Measurements from ENCODE around the gene FNDC3B. TPM values are rescaled to one million over a fixed set of nuclear protein-coding genes. Genes with fewer than 3 reads are reported as not detected.

The FNDC3B gene
- total RNA-seq, 1 donor from 2014 or later, result 71.3 TPM

DNA sequence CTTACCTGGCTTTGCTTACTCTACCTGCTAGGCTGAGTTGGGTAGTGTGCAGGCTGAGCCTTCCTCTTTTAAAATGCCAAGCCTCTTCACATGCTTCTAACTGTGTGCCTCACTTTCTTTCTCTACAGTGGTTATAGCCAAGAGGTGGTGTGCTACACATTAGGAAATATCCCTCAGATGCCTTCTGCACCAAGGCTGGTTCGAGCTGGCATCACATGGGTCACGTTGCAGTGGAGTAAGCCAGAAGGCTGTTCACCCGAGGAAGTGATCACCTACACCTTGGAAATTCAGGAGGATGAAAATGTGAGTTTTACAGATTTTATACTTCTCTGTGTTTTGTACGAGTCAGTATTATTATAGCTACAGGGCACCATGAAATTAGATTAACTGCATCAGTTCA lies 291.0 kb downstream of the FNDC3B start:
- no peak for DNase-seq (ENCODE audit: low read depth)
- Histone ChIP-seq H3K36me3 (ENCODE audit: control insufficient read depth, insufficient read depth, low read length) (peaks cover 1% of the 10 kb centered on the region), H3K27me3 (ENCODE audit: control insufficient read depth, insufficient read depth, low read length) (no peaks in the 10 kb centered on the region), H3K4me3 (ENCODE audit: low read depth, low read length) (no peak overlapping the region)
- TF ChIP-seq, protein P1, sequence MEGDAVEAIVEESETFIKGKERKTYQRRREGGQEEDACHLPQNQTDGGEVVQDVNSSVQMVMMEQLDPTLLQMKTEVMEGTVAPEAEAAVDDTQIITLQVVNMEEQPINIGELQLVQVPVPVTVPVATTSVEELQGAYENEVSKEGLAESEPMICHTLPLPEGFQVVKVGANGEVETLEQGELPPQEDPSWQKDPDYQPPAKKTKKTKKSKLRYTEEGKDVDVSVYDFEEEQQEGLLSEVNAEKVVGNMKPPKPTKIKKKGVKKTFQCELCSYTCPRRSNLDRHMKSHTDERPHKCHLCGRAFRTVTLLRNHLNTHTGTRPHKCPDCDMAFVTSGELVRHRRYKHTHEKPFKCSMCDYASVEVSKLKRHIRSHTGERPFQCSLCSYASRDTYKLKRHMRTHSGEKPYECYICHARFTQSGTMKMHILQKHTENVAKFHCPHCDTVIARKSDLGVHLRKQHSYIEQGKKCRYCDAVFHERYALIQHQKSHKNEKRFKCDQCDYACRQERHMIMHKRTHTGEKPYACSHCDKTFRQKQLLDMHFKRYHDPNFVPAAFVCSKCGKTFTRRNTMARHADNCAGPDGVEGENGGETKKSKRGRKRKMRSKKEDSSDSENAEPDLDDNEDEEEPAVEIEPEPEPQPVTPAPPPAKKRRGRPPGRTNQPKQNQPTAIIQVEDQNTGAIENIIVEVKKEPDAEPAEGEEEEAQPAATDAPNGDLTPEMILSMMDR (IDR thresholded peaks at IDR 0.05; ENCODE audit: insufficient read depth, low read length, poor library complexity, severe bottlenecking), result no peak

DNA sequence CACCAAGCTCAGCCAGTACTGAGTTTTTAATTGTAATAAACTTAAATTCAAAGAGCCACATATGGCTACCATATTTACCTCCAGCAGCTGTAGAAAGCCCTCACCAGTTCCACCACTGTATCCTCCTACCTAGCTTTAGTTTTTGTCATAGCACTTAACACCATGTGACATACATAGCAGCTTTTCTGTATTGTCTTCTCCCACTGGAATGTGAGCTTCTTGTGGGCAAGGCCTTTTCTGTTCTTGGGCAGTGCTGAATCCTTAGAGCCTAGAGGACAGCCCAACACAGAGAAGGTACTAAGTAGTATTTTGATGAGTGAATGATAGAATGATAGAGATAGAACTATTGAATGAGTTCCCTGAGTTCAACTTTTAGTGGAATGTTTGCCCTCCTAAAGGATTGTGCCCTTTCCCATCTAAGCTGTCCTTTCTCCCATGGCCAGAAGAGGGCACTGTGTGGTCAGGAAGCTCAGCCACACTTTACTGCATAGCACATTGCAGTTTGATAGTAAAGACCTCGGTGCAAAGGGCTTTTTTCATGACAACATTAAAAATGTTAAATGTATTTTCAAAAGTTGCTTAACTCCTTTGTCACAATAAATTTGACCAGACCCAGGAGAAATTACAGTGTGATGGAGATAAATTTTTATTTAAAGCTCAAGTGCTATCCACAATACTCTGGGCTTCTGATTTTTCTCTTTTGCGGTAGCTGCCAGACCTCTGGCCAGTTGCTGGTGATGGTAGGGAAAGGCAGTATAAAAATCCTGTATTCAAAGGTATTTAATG lies 293.1 kb downstream of the FNDC3B start:
- Histone ChIP-seq H3K4me3 (ENCODE audit: low read depth, low read length) (no peak overlapping the region), H3K27me3 (ENCODE audit: control insufficient read depth, insufficient read depth, low read length) (no peaks in the 10 kb centered on the region), H3K36me3 (ENCODE audit: control insufficient read depth, insufficient read depth, low read length) (peaks cover 1% of the 10 kb centered on the region)
- TF ChIP-seq, protein P1 (IDR thresholded peaks at IDR 0.05; ENCODE audit: insufficient read depth, low read length, poor library complexity, severe bottlenecking), result peak; percentile 94
- DNase-seq (ENCODE audit: low read depth), result no peak

DNA sequence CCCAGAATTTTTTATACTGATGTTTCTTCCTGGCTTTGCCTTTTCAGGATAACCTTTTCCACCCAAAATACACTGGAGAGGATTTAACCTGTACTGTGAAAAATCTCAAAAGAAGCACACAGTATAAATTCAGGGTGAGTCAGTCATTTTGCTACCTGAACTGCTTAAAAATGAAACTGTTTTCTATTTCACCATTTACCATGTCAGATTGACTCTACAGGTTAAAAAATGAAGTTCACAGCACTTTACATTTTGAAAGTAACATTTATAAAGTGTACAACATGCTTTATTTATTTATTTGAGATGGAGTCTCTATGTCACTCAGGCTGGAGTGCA lies 293.6 kb downstream of the FNDC3B start:
- Histone ChIP-seq H3K4me3 (ENCODE audit: low read depth, low read length) (no peak overlapping the region), H3K36me3 (ENCODE audit: control insufficient read depth, insufficient read depth, low read length) (peaks cover 2% of the 10 kb centered on the region), H3K27me3 (ENCODE audit: control insufficient read depth, insufficient read depth, low read length) (no peaks in the 10 kb centered on the region)
- TF ChIP-seq, protein P1 (IDR thresholded peaks at IDR 0.05; ENCODE audit: insufficient read depth, low read length, poor library complexity, severe bottlenecking), result no peak
- no peak for DNase-seq (ENCODE audit: low read depth)

DNA sequence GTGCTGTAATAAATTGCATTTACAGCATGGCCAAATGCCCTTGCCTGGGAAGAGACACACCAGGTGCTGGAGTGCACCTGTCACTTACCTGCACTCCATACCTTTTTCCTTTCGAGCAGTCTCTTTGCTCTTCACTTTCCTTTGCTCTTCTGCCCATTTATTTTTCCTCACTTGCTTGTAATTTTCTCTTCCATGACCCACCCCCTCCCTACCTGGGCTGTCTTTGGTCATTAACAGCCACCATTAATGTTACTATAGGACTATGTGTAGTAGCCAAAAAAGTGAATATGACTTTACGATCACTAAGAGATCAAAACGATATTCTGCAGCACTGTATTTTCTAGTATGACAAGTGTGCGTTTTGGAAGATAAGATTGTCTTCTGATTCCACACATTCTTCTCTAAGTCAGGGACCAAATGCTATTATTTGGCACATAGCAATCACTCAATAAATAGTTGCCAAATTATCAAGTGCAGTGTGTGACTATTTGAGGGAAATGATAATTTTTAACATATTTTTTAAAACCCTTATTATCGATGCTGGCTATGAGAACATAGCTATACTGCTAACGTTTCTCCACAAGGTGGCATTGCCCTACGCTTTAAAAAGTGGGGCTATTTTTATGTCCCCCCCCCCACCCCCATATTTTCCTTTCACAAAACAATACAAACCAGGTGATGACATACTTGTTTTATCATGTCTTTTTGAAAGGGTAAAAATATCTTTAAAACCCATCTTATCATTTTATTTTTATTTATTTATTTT lies 294.5 kb downstream of the FNDC3B start:
- Histone ChIP-seq H3K27me3 (ENCODE audit: control insufficient read depth, insufficient read depth, low read length) (no peaks in the 10 kb centered on the region), H3K4me3 (ENCODE audit: low read depth, low read length) (no peak overlapping the region), H3K36me3 (ENCODE audit: control insufficient read depth, insufficient read depth, low read length) (peaks cover 2% of the 10 kb centered on the region)
- TF ChIP-seq, protein P1 (IDR thresholded peaks at IDR 0.05; ENCODE audit: insufficient read depth, low read length, poor library complexity, severe bottlenecking), result peak; percentile 13
- no peak for DNase-seq (ENCODE audit: low read depth)

DNA sequence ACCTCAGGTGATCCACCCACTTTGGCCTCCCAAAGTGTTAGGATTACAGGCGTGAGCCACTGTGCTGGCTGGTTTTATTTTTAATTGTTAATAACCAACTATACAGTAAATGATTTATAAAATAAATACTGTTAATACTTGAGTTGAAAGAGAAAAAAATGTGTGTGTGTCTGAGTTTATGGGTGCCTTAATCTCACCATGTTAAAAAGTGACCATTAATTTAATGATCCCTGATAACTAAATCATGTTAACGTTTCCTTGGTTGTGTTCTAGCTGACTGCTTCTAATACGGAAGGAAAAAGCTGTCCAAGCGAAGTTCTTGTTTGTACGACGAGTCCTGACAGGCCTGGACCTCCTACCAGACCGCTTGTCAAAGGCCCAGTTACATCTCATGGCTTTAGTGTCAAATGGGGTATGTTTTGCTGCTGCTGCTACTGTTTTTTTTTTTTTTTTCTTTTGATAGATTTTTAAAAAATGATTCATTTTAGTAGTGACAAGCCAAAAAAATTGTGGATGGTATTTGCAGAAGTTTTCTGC lies 295.4 kb downstream of the FNDC3B start:
- Histone ChIP-seq H3K36me3 (ENCODE audit: control insufficient read depth, insufficient read depth, low read length) (peaks cover 1% of the 10 kb centered on the region), H3K27me3 (ENCODE audit: control insufficient read depth, insufficient read depth, low read length) (no peaks in the 10 kb centered on the region), H3K4me3 (ENCODE audit: low read depth, low read length) (no peak overlapping the region)
- TF ChIP-seq, protein P1 (IDR thresholded peaks at IDR 0.05; ENCODE audit: insufficient read depth, low read length, poor library complexity, severe bottlenecking), result no peak
- DNase-seq (ENCODE audit: low read depth), result no peak

Data from kidney epithelial cell (primary cell).